Ovary (tissue), 3 donors: ENCODE measurements around the gene SLC1A5.

ENCODE experiments used
- EP300 ChIP-seq: sonication (generic); formaldehyde crosslinking; IDR thresholded peaks from one replicate; pipeline ENCODE4 v1.6.1; 2017; ENCODE audit warnings: antibody characterized with exemption
- POLR2A ChIP-seq: fragments of 450-650 bp; IDR thresholded peaks from one replicate; pipeline ENCODE4 v1.6.1; 2017; ENCODE audit warnings: antibody characterized with exemption, mild to moderate bottlenecking, moderate library complexity
- TF ChIP-seq, protein P1 (sequence below), 3 donors: fragments of 450-650 bp in 2 of 3; fragments of 200-600 bp in 1 of 3; IDR thresholded peaks; one replicate each; pipeline versions ENCODE4 v1.5.1 to v1.8.0; 2016 to 2022; ENCODE audit warnings: antibody characterized with exemption in 3 of 3, mild to moderate bottlenecking in 1 of 3
- donor health status: DM: no; HTN: no; CAD: no.

GRCh38 chr19:46809534-46810272 lies 21.3 kb upstream of the SLC1A5 start:
- TF ChIP-seq, protein P1, sequence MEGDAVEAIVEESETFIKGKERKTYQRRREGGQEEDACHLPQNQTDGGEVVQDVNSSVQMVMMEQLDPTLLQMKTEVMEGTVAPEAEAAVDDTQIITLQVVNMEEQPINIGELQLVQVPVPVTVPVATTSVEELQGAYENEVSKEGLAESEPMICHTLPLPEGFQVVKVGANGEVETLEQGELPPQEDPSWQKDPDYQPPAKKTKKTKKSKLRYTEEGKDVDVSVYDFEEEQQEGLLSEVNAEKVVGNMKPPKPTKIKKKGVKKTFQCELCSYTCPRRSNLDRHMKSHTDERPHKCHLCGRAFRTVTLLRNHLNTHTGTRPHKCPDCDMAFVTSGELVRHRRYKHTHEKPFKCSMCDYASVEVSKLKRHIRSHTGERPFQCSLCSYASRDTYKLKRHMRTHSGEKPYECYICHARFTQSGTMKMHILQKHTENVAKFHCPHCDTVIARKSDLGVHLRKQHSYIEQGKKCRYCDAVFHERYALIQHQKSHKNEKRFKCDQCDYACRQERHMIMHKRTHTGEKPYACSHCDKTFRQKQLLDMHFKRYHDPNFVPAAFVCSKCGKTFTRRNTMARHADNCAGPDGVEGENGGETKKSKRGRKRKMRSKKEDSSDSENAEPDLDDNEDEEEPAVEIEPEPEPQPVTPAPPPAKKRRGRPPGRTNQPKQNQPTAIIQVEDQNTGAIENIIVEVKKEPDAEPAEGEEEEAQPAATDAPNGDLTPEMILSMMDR (IDR thresholded peaks at IDR 0.05) = no peak
- TF ChIP-seq EP300 (no peak), POLR2A (no peak)
